OCI-LY1 (cell line): Measurements from ENCODE around the gene ABCG8.

Experiments
- H2AFZ ChIP-seq: fragments of 200-600 bp; sonication (generic), shearing (Covaris generic); 2 replicates; pipeline ENCODE4 v1.6.0; 2014; ENCODE audit warnings: antibody characterized with exemption, mild to moderate bottlenecking, low read length
- H3F3A ChIP-seq: fragments of 200-600 bp; sonication (generic), shearing (Covaris generic); 2 replicates; pipeline ENCODE4 v1.6.0; 2014; ENCODE audit warnings: mild to moderate bottlenecking, antibody characterized with exemption, low read length, moderate library complexity; ENCODE audit not compliant: insufficient read depth
- H3K27ac ChIP-seq: fragments of 200-600 bp; sonication (generic); 2 replicates; pipeline ENCODE4 v1.5.1; 2014; ENCODE audit warnings: low read length, mixed run types, mild to moderate bottlenecking, low read depth; ENCODE audit not compliant: poor library complexity, severe bottlenecking
- H3K27me3 ChIP-seq: fragments of 200-600 bp; sonication (generic); 2 replicates; pipeline ENCODE4 v1.6.0; 2014; ENCODE audit warnings: antibody characterized with exemption, mild to moderate bottlenecking, low read length, moderate library complexity; ENCODE audit not compliant: insufficient read depth
- H3K36me3 ChIP-seq: fragments of 200-600 bp; sonication (generic); 2 replicates; pipeline ENCODE4 v1.6.1; 2014; ENCODE audit warnings: mild to moderate bottlenecking, antibody characterized with exemption, low read length, moderate library complexity, mixed read lengths; ENCODE audit not compliant: insufficient read depth
- H3K4me1 ChIP-seq: fragments of 200-600 bp; sonication (generic); 2 replicates; pipeline ENCODE4 v1.5.1; 2014; ENCODE audit warnings: mild to moderate bottlenecking, low read length, moderate library complexity; ENCODE audit not compliant: insufficient read depth, severe bottlenecking
- H3K4me2 ChIP-seq: fragments of 200-600 bp; sonication (generic), shearing (Covaris generic); 2 replicates; pipeline ENCODE4 v1.6.1; 2014; ENCODE audit warnings: low read length
- H3K4me3 ChIP-seq: fragments of 200-600 bp; sonication (generic); 2 replicates; pipeline ENCODE4 v1.5.1; 2014; ENCODE audit warnings: low read length, low read depth, mild to moderate bottlenecking, mixed read lengths; ENCODE audit not compliant: poor library complexity, severe bottlenecking
- H3K79me2 ChIP-seq: fragments of 200-600 bp; shearing (Covaris generic); 2 replicates; pipeline ENCODE4 v1.6.1; 2016; ENCODE audit warnings: mixed run types, low read length, mixed read lengths; ENCODE audit not compliant: insufficient read depth
- H3K9ac ChIP-seq: fragments of 200-600 bp; sonication (generic), shearing (Covaris generic); 2 replicates; pipeline ENCODE4 v1.6.1; 2014; ENCODE audit warnings: mild to moderate bottlenecking, low read length, mixed read lengths
- H3K9me2 ChIP-seq: fragments of 200-600 bp; sonication (generic), shearing (Covaris generic); 2 replicates; pipeline ENCODE4 v1.6.1; 2014; ENCODE audit warnings: low read depth, mild to moderate bottlenecking, low read length, mixed read lengths
- H3K9me3 ChIP-seq: fragments of 200-600 bp; shearing (Covaris generic); 2 replicates; pipeline ENCODE4 v1.6.1; 2014; ENCODE audit warnings: low read length, mixed read lengths
- H4K20me1 ChIP-seq: fragments of 200-600 bp; sonication (generic), shearing (Covaris generic); 2 replicates; pipeline ENCODE4 v1.6.0; 2016; ENCODE audit warnings: mild to moderate bottlenecking, low read length; ENCODE audit not compliant: insufficient read depth
- CTCF ChIP-seq: fragments of 200-600 bp; sonication (generic), shearing (Covaris generic); IDR thresholded peaks from 2 replicates; pipeline ENCODE4 v1.5.1; 2017; ENCODE audit warnings: mild to moderate bottlenecking, antibody characterized with exemption, low read length, moderate library complexity, mixed read lengths
- EZH2 ChIP-seq: fragments of 200-600 bp; sonication (generic), shearing (Covaris generic); IDR thresholded peaks from 2 replicates; pipeline ENCODE4 v1.8.0; 2017; ENCODE audit warnings: borderline replicate concordance, mixed run types, mild to moderate bottlenecking, antibody characterized with exemption, low read length, moderate library complexity, mixed read lengths

The ABCG8 gene

GRCh38 chr2:43894743-43895142, 56.0 kb downstream of the ABCG8 start:
- Histone ChIP-seq H3K4me3 (no peak overlapping the region), H3K36me3 (peaks cover 93% of the 10 kb centered on the region), H3K4me2 (no peak overlapping the region), H3K79me2 (no peaks in the 10 kb centered on the region), H3K27me3 (no peaks in the 10 kb centered on the region), H3K9ac (no peak overlapping the region), H3K9me3 (no peaks in the 10 kb centered on the region), H3K4me1 (no peaks in the 10 kb centered on the region), H4K20me1 (no peaks in the 10 kb centered on the region), H2AFZ (no peak overlapping the region), H3K9me2 (no peaks in the 10 kb centered on the region), H3K27ac (no peak overlapping the region), H3F3A (no peaks in the 10 kb centered on the region)
- no peak for TF ChIP-seq EZH2
- TF ChIP-seq CTCF, result no peak

- Histone ChIP-seq H3K36me3 (peaks cover 94% of the 10 kb centered on the region), H3K9me2 (no peaks in the 10 kb centered on the region), H3K4me2 (no peak overlapping the region), H3K79me2 (no peaks in the 10 kb centered on the region), H3K27me3 (no peaks in the 10 kb centered on the region), H3K27ac (no peak overlapping the region), H3K9me3 (no peaks in the 10 kb centered on the region), H2AFZ (no peak overlapping the region), H3K9ac (no peak overlapping the region), H3K4me3 (no peak overlapping the region), H3F3A (no peaks in the 10 kb centered on the region), H3K4me1 (no peaks in the 10 kb centered on the region), H4K20me1 (no peaks in the 10 kb centered on the region)
- no peak for TF ChIP-seq CTCF
- TF ChIP-seq EZH2, result no peak
Measured at GRCh38 chr2:43896906-43897305, 58.1 kb downstream of the ABCG8 start.

GRCh38 chr2:43897492-43897891, 58.7 kb downstream of the ABCG8 start:
- Histone ChIP-seq H2AFZ (no peak overlapping the region), H3K4me2 (no peak overlapping the region), H3K9me2 (no peaks in the 10 kb centered on the region), H3K9ac (no peak overlapping the region), H4K20me1 (no peaks in the 10 kb centered on the region), H3K36me3 (peaks cover 93% of the 10 kb centered on the region), H3K27me3 (no peaks in the 10 kb centered on the region), H3K27ac (no peak overlapping the region), H3K9me3 (no peaks in the 10 kb centered on the region), H3F3A (no peaks in the 10 kb centered on the region), H3K4me1 (no peaks in the 10 kb centered on the region), H3K79me2 (no peaks in the 10 kb centered on the region), H3K4me3 (no peak overlapping the region)
- TF ChIP-seq EZH2 (no peak), CTCF (no peak)
